ENCODE results near the gene TRH.
"Not testable (repeated sequence)": the region's sequence is repeated elsewhere in the genome, so short reads cannot be mapped to it uniquely, and the experiment has no call there.

TRH gene

DNA sequence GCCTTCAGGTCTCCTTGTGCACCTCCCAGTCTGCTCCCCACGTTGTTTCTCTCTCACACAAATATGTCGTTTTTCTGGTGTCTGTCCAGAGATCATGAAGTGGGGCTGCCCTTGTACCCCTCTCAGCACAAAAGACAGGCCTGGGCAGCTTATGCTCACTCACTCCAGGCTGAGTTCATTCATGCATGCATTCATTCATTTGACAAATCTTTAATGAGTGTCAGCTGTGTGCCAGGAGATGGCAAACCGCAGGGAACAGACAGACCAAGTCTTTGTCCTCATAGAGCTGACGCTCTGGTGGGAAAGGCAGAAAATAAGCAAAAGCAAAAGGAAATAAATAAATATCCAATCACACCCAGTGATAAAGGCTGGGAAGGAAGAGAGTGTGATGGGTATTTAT lies 7.6 kb upstream of the TRH start:
- no peak for DNase-seq

DNA sequence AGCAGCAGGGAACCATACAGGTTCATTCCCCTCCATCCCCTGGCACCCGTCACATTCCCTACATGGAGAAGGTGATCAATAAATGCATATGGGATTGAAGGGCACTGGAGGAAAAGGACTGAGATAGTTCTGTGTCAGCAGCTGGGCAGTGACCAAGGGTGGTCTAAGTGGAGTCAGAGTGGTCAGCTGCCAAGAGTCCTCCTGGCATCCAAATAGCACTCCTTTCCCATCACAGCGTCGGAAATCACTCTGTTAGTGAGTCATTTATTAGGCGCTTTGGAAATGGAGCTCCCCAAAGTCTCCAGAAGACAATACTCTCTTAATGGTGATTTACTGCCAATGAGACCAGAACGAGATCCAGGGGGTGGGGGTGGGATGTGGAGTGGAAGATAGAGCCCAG lies 6.8 kb upstream of the TRH start:
- DNase-seq, result no peak

DNA sequence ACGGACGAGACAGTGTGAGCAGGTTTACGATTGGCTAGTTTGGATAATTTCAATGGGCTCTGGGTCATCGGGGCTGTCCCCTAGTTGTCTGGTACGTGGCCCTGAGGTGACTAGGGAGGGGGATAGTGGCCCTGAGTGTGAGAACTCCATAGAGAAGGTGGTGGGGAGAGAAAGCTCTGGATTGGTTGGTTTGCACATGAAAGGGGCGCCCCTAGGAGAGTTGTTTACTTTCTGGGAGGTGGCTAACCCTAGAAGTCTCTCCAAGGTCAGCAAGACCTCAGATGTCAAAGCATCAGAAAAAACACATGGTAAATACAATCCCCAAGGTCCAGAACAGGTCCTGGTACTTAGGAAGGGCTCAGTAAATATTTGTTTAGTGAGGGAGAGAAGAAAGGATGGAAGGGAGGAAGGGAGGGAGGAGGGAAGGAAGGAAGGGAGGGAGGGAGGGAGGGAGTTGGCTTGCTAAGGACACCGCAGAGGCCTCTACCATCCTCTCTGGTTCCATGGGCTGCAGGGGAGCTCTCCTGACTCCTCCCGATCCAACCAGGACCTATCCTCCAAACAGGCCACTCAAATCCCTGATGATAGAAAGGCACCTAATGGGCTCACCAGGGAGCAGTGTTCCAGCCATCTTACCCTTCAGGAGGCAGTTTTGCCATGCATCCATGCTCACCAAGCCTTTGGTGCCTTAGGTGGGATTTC lies 3.0 kb upstream of the TRH start:
- DNase-seq, result no peak

DNA sequence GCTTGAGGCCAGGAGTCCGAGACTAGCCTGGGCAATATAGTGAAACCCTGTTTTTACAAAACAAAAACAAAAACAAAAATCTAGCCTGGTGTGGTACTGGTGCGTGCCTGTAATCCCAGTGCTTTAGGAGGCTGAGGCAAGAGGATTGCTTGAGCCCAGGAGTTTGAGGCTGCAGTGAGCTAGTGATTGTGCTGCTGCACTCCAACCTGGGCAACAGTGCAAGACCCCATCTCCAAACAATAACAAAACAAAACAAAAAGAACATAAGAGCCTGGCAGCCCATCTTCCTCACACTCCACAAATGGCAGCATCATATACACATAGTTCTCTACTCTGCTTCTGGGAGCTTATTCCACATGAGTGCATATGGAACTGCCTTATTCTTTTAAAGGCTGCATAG lies 2.2 kb upstream of the TRH start:
- no peak for DNase-seq

GRCh38 chr3:129973853-129974563 lies 512 bp upstream of the TRH start:
- no peak for DNase-seq

DNA sequence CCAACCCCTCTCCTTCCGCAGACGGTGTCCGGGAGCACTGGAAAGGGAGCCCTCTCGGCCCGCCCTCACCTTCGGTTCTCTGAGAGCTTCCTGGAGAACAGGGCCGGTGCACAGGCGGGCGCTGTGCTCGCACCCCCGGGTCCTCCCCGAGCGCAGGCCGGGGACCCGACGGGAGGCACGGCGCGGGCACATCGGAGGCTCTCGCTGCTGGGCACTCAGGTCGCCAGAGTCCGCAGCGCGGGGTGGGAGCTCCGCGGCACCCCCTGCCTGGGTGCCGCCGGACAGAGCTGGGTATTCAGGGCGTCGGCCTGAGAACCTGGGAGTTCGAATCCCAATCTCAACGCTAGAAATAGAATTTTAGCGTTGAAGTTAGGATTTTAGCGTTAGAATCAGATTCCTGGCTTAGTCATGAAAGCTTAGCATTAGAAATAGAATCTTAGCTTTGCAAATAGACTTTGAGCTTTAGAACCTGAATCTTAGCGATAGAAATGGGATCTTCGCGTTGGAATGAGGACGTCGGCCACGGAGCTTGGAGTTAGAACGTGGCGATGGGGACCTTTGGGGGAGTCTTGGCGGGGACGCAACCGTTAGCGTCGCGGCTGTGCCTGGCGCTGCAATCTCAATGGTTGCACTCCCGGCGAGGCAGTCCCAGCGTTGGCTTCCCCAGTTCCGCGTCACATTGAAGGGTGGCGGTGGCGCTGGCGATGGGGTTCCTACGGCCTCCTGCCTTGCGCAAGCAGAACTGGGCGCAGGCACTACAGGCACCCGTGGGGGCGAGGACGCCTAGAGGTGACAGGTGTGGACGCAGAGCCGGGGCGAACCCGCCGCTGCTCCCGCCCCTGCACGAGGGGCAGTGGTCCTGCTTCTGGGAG lies 549 bp downstream of the TRH start:
- no peak for DNase-seq

DNA sequence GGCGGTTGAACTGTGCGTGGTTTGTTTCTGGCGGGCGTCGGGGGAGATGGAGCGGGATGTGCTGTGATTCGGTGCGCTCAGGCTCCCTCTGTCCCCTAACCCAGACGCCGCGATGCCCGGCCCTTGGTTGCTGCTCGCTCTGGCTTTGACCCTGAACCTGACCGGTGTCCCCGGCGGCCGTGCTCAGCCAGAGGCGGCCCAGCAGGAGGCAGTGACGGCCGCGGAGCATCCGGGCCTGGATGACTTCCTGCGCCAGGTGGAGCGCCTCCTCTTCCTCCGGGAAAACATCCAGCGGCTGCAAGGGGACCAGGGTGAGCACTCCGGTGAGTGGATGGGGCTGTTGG lies 1.2 kb downstream of the TRH start:
- DNase-seq, result no peak

DNA sequence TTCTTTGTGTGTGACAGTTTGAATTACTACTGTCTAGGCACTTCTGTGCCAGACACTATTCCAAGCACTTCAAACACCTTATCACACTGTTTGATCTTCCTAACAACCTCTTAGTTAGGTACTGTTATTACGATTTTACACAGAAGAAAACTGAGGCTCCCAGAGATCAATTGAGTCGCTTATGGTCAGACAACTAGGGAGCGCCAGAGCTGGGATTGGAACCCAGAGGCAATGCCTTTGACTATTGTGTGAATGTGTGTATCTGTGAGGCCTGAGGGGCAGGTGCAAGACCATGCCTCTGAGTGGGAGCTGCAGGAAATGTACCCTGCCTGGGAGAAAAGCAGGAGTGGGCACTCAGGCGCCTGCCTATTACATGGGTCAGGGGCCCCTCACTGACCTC lies 1.8 kb downstream of the TRH start:
- DNase-seq, result no peak

GRCh38 chr3:129978123-129978522 lies 3.6 kb downstream of the TRH start:
- DNase-seq, result no peak

DNA sequence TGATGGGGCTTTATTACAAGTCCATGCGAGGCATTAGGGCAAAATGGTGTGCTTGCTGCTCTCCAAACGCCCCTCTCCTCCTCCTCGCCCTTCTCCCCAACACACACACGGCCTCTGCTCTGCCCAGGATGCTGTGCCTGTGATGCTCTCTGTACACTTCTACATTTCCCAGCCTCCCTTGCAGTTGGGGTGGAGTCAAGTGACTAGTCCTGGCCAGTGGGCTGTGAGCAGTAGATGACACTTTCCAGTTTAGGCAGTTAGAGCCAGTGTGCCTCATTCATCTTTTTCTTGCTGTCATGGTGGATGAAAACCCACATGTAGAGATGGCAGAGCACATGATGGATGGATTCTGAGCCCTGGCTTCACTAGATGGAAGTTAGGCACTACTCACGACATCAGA lies 5.4 kb downstream of the TRH start:
- no peak for DNase-seq

GRCh38 chr3:129983561-129983960 lies 9.0 kb downstream of the TRH start:
- DNase-seq, result no peak

GRCh38 chr3:129984125-129984524 lies 9.6 kb downstream of the TRH start:
- no peak for DNase-seq

DNA sequence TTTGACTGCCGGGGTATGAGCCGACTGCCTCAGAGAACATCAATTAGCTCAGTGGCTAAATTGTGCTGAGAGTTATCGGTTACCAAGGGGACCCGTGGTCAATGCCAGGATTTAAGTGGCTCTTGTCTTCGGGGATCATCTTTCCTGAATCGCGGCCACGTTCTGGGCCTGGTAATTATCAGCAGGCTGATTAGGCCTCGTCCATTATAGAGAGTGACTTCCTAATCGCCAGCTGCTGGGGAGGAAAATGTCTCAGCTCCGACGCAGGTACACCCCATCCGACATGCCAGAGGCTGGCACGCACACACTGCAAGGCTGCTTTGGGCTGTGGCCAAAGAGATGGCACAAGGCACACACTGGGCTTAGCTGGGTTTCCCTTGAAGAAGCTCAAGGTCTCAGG lies 10.6 kb downstream of the TRH start:
- no peak for DNase-seq

DNA sequence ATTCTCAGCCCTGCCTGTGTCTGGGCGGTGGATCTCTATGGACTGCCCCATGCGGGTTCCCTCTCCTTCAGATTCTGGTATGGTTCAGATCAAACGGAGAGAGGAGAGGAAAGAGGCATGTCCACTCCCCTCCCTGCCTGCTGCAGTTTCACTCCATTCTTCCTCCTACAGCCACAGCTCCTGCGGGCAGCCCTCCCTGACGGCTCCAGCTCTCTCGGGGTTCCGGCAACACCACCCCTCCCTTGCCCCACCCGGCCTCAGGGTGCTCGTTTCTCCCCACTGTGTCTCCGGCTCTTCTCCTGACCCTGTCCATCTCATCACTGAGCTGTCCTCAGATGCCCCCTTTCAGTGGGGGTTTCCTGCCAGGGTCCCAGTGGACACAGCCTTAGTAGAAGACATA lies 13.9 kb downstream of the TRH start:
- DNase-seq, result no peak

DNA sequence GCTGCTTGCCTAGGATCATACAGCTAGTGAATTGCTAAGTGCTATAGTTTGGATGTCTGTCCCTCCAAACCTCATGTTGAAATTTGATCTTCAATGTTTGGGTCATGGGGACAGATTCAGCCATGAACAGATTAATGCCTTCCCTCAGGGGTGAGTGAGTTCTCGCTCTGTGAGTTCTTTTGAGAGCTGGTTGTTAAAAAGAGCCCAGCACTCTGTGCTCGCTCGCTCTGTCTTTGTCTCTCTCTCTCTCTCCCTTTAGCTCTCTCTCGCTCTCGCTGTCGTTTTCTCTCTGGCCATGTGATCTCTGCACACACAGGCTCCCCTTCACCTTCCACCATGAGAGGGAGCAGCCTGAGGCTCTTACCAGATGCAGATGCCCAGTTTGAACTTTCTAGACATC lies 14.9 kb downstream of the TRH start:
- no peak for DNase-seq

- DNase-seq, result peak; percentile 15
Observed at GRCh38 chr3:129992781-129993180, 18.3 kb downstream of the TRH start.

DNA sequence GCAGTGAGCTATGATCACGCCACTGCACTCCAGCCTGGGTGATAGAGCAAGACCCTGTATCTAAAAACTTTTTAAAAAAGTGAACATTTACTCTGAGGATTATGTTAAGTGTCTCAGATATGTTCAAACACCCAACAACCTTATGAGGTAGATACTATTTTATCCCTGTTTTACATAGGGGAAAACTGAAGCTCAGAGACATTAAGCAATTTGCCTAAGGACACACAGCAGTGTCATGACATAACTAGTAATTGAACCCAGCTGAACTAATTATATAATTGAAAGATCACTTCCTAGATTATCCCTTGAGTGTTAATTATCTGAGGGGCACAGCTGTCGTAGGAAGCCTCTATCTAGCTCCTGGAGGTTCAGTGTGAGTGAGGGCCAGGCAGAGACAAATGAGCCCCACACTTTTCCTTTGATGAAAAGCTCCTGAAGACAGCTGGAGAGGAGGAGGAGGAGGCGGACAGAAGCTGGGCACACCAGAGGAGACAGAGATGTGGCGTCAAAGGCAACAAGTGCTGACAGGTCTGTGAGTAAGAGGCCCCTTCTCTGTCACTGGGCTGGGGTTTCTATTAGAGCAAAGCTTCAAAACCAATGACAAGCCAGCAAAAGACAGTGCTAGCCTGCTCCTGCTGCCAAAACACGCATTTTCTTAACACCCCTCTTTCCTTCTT lies 20.5 kb downstream of the TRH start:
- DNase-seq, result no peak

GRCh38 chr3:129996073-129996472 lies 21.6 kb downstream of the TRH start:
- no peak for DNase-seq

- DNase-seq, result not testable (repeated sequence)
Observed at GRCh38 chr3:129999176-129999575, 24.7 kb downstream of the TRH start.

DNA sequence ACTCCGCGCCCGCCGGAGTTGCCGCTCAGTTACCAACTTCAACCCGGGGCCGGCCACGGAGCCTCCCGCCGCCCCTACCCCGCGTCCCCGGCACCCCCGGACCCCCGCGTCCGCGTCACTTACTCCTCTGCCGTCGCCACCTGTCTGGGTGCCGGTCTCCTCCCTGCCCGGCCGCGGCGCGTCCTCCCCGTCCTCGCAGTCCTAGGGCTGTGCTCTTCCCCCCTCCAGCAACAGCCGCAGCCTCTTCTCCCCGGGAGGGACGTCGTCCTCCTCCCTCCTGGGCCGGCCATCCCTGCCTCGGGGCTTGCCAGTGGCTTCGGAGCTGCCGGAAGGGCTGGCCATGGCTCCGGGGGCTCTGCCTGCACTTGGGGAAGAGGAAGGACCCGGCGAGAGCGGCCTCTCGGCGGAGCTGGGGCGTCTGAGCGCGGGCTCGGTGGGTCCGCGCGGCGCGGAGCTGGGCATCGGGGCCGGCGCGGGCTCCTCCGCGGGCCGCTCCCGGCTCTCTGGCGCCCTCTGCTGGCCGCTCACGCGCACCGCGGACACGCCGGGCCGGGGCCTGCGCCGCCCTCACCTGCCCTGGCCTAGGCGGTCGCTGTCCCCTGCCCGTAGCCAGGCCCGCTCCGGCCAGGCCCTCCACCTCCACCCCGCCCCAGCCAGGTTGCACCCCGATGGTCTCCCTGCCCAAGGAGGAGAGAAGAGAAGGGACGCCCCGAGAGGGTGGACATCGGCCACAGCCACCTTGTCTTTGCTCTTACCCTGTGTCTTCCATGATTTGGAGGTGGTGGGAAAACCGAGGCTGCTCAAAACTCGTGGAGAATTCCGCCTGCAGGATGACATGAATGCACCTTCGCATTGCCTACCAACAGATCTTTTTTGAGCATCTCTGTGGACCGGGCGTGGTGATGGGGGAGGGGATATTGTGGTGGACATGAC lies 28.4 kb downstream of the TRH start:
- DNase-seq, result peak; percentile 61

DNA sequence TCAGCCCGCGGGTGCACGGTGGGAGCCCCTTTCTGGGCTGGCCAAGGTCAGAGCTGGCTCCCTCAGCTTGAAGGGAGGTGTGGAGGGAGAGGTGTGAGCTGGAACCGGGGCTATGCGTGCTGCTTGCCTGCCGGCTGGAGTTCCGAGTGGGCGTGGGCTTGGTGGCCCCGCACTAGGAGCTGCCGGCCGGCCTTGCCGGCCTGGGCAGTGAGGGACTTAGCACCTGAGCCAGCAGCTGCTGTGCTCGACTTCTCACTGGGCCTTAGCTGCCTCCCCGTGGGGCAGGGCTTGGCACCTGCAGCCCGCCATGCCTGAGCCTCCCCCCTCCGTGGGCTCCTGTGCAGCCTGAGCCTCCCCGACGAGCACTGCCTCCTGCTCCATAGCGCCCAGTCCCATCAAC lies 36.0 kb downstream of the TRH start:
- DNase-seq, result no peak

GRCh38 chr3:130012108-130012507 lies 37.6 kb downstream of the TRH start:
- not testable (repeated sequence) for DNase-seq
